GM19324 (cell line): ENCODE measurements around the gene PHGDH.
"Not testable (repeated sequence)": the region's sequence is repeated elsewhere in the genome, so short reads cannot be mapped to it uniquely, and the experiment has no call there.

Experiments used
- ATAC-seq: cut with Tn5 transposase; IDR thresholded peaks from one replicate; pipeline ENCODE4 v1.9.1; 2021; ENCODE audit warnings: mild to moderate bottlenecking, moderate library complexity; ENCODE audit not compliant: unreplicated experiment, low FRiP score

PHGDH gene

DNA sequence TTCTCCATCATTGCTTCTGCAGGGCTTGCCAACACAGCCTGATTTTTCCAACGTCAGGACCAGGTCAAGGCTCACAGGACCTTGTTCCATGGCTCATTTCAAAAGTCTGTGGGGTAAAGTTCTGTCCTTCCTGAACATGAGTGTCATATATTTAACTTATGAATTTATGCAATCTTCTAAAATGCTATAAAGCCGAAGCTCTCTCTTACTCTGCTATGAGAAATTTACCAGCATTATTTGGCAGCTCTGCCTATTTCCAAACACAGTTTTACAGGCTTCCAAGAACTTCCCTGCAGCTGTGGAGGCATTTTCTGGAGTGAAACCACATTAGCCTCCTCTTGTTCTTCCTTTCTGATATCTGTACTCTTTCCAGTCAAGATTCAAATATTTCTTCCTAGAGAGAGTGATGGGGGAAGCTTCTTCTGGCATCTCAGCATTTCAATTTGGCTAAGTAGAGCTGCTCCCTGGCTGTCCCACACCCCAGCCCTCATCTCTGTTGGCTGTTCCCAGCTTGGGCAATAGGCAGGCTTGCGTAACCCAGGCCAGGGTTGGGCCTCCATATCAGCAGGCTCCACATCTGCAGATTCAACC lies 72.6 kb downstream of the PHGDH start:
- ATAC-seq: no peak

DNA sequence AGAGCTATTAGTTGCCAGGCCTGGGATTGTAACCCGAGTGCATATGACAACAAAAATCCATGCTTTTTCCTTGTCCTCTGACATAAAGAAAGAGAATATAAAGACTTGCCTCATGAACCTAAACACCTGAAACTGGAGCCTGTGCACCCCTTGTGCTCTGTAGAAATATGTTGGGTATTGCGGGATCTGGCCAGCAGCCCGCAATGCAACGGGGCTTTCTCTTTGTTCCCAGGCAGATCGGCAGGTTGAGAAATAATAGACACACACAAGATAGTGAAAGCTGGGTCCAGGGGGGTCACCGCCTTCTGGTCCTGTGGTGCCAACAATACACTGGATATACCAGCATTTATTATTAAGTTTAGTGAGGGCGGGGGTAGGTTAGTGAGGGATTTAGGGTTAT lies 74.3 kb downstream of the PHGDH start:
- not testable (repeated sequence) for ATAC-seq

DNA sequence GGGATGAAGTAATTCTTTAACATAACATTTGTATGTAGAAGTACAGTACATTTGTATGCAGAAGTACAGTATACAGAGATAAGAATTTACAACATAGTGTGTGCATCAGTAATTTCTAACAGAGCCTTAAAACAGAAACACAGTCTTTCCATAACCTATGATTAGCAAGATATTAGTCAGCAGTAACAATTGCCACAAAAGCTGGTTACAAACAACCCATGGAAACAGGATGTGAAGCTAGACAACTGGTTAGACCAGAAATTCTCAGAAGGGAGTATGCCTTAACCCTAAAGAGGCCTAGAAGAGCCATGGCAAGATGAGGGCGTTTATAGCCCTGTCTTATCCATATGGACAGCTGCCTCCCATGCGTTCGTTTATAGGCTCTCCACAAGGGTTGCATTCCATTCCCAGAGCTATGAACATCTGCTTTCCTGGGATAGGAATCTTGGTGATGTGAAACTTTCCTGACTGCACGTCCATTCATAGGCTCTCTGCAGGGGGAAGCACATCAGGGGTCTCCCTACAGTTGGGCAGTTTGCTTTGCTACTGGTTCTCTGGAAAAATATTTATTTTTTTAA lies 74.8 kb downstream of the PHGDH start:
- ATAC-seq: not testable (repeated sequence)

DNA sequence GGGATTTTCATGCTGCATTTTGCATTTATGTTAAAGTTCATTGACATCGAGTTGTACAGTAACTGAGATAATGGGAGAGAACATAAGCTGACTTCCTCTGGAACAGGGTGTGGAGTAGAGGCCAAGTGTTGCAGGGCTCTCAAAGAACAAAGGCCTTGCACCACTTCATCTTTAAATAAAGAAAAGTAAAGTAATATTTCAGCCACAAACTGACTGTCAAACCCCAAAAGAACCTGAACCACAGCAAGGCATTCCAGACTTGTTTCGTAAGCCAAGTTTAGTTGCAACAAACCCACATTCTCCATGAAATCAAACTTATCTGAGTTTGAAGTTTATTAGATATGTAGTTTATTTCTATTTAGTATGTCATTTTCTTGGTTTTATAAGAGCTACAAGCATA lies 76.0 kb downstream of the PHGDH start:
- ATAC-seq: no peak

DNA sequence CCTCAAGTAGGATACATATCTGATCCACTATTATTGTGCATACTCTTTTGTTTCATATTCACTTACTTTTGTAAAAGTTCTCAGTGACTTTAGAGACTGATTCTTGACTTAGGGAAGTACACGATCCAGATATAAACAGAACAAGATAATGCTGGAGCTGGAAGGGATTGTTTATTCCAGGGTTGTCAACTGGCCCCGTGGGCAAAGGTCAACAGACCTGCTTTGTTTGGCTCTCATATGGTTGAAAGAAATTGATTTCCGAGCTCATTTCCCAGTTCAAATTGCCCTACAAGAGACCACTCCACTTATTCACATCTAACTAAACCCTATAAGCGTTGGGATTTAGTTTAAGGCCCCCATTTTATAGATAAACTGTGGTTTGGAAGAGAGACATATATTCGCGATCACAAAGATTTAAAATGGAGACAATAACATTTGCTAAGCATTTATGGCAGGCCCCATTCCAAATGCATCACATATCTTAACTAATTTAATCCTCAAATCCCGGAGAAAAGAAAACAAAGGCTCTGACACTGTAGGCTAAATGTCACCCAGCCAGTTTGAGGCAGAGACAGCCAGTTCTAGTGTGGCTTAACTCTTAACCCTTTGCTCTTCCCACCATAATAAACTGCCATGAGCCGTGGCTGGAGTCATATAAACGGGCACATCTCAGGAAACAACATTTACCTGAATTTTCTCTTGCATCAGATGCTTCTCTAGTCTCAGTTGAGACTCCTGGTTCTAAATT lies 78.9 kb downstream of the PHGDH start:
- ATAC-seq: no peak

DNA sequence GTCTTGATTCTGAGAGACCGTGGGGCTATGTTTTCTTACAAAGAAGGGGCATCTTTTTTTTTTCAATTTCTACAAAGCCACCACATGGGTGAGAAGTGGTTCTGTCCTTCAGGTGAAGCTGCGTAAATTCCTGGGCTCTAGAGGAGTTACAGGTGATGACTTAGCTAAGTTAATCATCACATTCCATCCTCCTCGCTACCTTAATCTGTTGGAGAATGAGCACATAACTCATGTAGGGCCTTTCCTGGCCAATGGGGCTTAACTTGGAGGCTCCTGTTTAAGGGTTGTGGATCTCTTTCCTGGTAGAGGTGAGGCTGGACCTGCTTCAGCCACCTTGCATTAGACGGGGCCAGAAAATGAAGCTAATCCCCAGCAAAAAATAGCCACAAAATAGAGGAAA lies 79.6 kb downstream of the PHGDH start:
- ATAC-seq: no peak
